HCT116 (cell line): Measurements from ENCODE around the gene DGAT2L6. TPM values are rescaled to one million over a fixed set of nuclear protein-coding genes. Genes with fewer than 3 reads are reported as not detected.

ENCODE experiments used
- ATAC-seq: fragments of 200-7000 bp; cut with Tn5 transposase; 2 replicates; pipeline ENCODE4 v1.9.1; 2020; ENCODE audit warnings: mild to moderate bottlenecking, moderate library complexity
- BruUV-seq: library from RNA; stranded (reverse); fragments of 400-500 nt; replicated peaks from 2 replicates; lab custom pipeline; 2021; lab: Mats Ljungman, UMichigan
- CTCF ChIA-PET: fragments of 300-600 bp; sonication (Branson Sonifier 250); formaldehyde crosslinking; loops from one replicate; lab custom pipeline; 2021; ENCODE audit warnings: antibody characterized with exemption; lab: Charles Lee
- POLR2A ChIA-PET: fragments of 300-600, 350-600 bp; sonication (Branson Sonifier 250); formaldehyde crosslinking; loops from one replicate; lab custom pipeline; 2021; ENCODE audit warnings: antibody characterized with exemption; lab: Charles Lee
- RAD21 ChIA-PET, 2 experiments: fragments of 300-600 bp; sonication (Branson Sonifier 250); formaldehyde crosslinking; loops; one replicate each; lab custom pipeline; 2023; ENCODE audit warnings: low total read pairs in 2 of 2; ENCODE audit not compliant: uncharacterized antibody in 2 of 2, unreplicated experiment in 2 of 2, low non-redundant PET in 1 of 2; lab: Charles Lee
- DNase-seq: peaks from one replicate; pipeline ENCODE4 v3.0.0-alpha.2; 2010; ENCODE audit warnings: low read depth, low spot score
- H2AFZ ChIP-seq: fragments of 200-600 bp; shearing (Covaris generic), sonication (generic); 2 replicates; pipeline ENCODE4 v1.6.1; 2017; ENCODE audit warnings: low read depth, mixed run types, mixed read lengths, antibody characterized with exemption, low read length; ENCODE audit not compliant: poor library complexity, severe bottlenecking
- H3K27ac ChIP-seq: 2 replicates; pipeline ENCODE4 v1.5.1; 2012; ENCODE audit warnings: low read depth, low read length
- H3K27me3 ChIP-seq: fragments of 200-600 bp; sonication (generic); 2 replicates; pipeline ENCODE4 v1.6.1; 2016; ENCODE audit warnings: mixed run types, low read length, mixed read lengths; ENCODE audit not compliant: insufficient read depth
- H3K36me3 ChIP-seq, 2 experiments: fragments of 200-500 bp in 1 of 2; fragments of 200-600 bp in 1 of 2; sonication (Bioruptor generic) in 1 of 2; sonication (generic) in 1 of 2; 2 replicates each; pipeline versions ENCODE4 v1.5.1 to v1.6.1; 2014 to 2016; ENCODE audit warnings: low read length in 2 of 2, inconsistent platforms in 1 of 2, mixed read lengths in 1 of 2, mixed run types in 1 of 2; ENCODE audit not compliant: insufficient read depth in 2 of 2, control insufficient read depth in 1 of 2
- H3K4me1 ChIP-seq, 2 experiments: fragments of 200-600 bp in 1 of 2; sonication (generic) in 1 of 2; 2 replicates each; pipeline versions ENCODE4 v1.5.1 to v1.6.1; 2012 to 2017; ENCODE audit warnings: low read length in 2 of 2, inconsistent platforms in 1 of 2, mild to moderate bottlenecking in 1 of 2, mixed read lengths in 1 of 2, mixed run types in 1 of 2, moderate library complexity in 1 of 2; ENCODE audit not compliant: insufficient read depth in 2 of 2, control insufficient read depth in 1 of 2
- H3K4me2 ChIP-seq: fragments of 200-600 bp; sonication (generic); 2 replicates; pipeline ENCODE4 v1.6.1; 2017; ENCODE audit warnings: mixed run types, low read length, mixed read lengths
- H3K4me3 ChIP-seq, 2 experiments: fragments of 200-600 bp in 1 of 2; sonication (generic) in 1 of 2; replicated peaks in 1 of 2; 2 replicates each; pipeline ENCODE4 v1.5.1; 2011 to 2016; ENCODE audit warnings: low read length in 2 of 2, control low read depth in 1 of 2, low read depth in 1 of 2, mild to moderate bottlenecking in 1 of 2, mixed read lengths in 1 of 2, mixed run types in 1 of 2
- H3K79me2 ChIP-seq: fragments of 200-600 bp; sonication (generic); 2 replicates; pipeline ENCODE4 v1.6.1; 2017; ENCODE audit warnings: mild to moderate bottlenecking, mixed run types, low read length, moderate library complexity, mixed read lengths; ENCODE audit not compliant: insufficient read depth
- H3K9ac ChIP-seq: fragments of 200-600 bp; sonication (generic); 2 replicates; pipeline ENCODE4 v1.6.1; 2016; ENCODE audit warnings: low read length, mixed read lengths
- H3K9me2 ChIP-seq: fragments of 200-600 bp; sonication (generic), shearing (Covaris generic); 2 replicates; pipeline ENCODE4 v1.6.1; 2017; ENCODE audit warnings: mixed run types, mild to moderate bottlenecking, moderate library complexity; ENCODE audit not compliant: insufficient read depth
- H3K9me3 ChIP-seq, 2 experiments: fragments of 200-500 bp in 1 of 2; fragments of 200-600 bp in 1 of 2; sonication (Bioruptor generic) in 1 of 2; sonication (generic) in 1 of 2; 2 replicates each; pipeline ENCODE4 v1.6.1; 2014 to 2017; ENCODE audit warnings: low read length in 2 of 2, mixed read lengths in 2 of 2, inconsistent platforms in 1 of 2, low read depth in 1 of 2, mild to moderate bottlenecking in 1 of 2, mixed run types in 1 of 2, moderate library complexity in 1 of 2; ENCODE audit not compliant: control insufficient read depth in 1 of 2, insufficient read depth in 1 of 2
- H4K20me1 ChIP-seq: fragments of 200-600 bp; sonication (generic), shearing (Covaris generic); 2 replicates; pipeline ENCODE4 v1.6.1; 2017; ENCODE audit warnings: mixed run types, mild to moderate bottlenecking, moderate library complexity; ENCODE audit not compliant: insufficient read depth
- CBX3 ChIP-seq: IDR thresholded peaks from 2 replicates; pipeline ENCODE4 v1.6.1; 2012; ENCODE audit warnings: low read depth
- CEBPB ChIP-seq: IDR thresholded peaks from 2 replicates; pipeline ENCODE4 v1.6.1; 2012; ENCODE audit warnings: low read depth
- CTCF ChIP-seq, 3 experiments: fragments of 200-600 bp in 1 of 3; sonication (generic) in 1 of 3; IDR thresholded peaks in 2 of 3; conservative IDR thresholded peaks in 1 of 3; 2 replicates each; pipeline ENCODE4 v1.5.1; 2012 to 2017; ENCODE audit warnings: low read depth in 2 of 3, low read length in 2 of 3, antibody characterized with exemption in 1 of 3, borderline replicate concordance in 1 of 3, control low read depth in 1 of 3, mild to moderate bottlenecking in 1 of 3, mixed read lengths in 1 of 3, mixed run types in 1 of 3, moderate library complexity in 1 of 3; ENCODE audit not compliant: insufficient read depth in 1 of 3
- ELF1 ChIP-seq: IDR thresholded peaks from 2 replicates; pipeline ENCODE4 v1.6.1; 2012; ENCODE audit warnings: low read depth, borderline replicate concordance
- EZH2 ChIP-seq: fragments of 200-600 bp; sonication (generic); IDR thresholded peaks from 2 replicates; pipeline ENCODE4 v1.6.1; 2017; ENCODE audit warnings: antibody characterized with exemption, mixed run types
- FOSL1 ChIP-seq: IDR thresholded peaks from 2 replicates; pipeline ENCODE4 v1.6.1; 2012; ENCODE audit warnings: low read depth
- JUND ChIP-seq: IDR thresholded peaks from 2 replicates; pipeline ENCODE4 v1.6.1; 2012
- MAX ChIP-seq: IDR thresholded peaks from 2 replicates; pipeline ENCODE4 v1.6.1; 2012
- POLR2A ChIP-seq: IDR thresholded peaks from 2 replicates; pipeline ENCODE4 v1.7.0; 2011; ENCODE audit warnings: borderline replicate concordance; ENCODE audit not compliant: insufficient read depth, insufficient read length; ENCODE audit errors: extremely low read depth
- POLR2AphosphoS5 ChIP-seq: IDR thresholded peaks from 2 replicates; pipeline ENCODE4 v1.6.1; 2011; ENCODE audit warnings: mild to moderate bottlenecking, low read depth, low read length, moderate library complexity
- RAD21 ChIP-seq: IDR thresholded peaks from 2 replicates; pipeline ENCODE4 v1.6.1; 2012; ENCODE audit warnings: low read depth, mild to moderate bottlenecking
- REST ChIP-seq: IDR thresholded peaks from 2 replicates; pipeline ENCODE4 v1.6.1; 2012; ENCODE audit warnings: low read depth
- SIN3A ChIP-seq: IDR thresholded peaks from 2 replicates; pipeline ENCODE4 v1.6.1; 2012; ENCODE audit warnings: low read depth
- SP1 ChIP-seq: IDR thresholded peaks from 2 replicates; pipeline ENCODE4 v1.6.1; 2012; ENCODE audit warnings: low read depth
- TCF7L2 ChIP-seq: IDR thresholded peaks from 2 replicates; pipeline ENCODE4 v1.7.0; 2011; ENCODE audit warnings: borderline replicate concordance, inconsistent platforms; ENCODE audit not compliant: insufficient read depth, insufficient read length; ENCODE audit errors: extremely low read depth
- YY1 ChIP-seq: IDR thresholded peaks from 2 replicates; pipeline ENCODE4 v1.6.1; 2011; ENCODE audit warnings: low read length, low read depth, moderate library complexity, mild to moderate bottlenecking; ENCODE audit not compliant: insufficient replicate concordance; ENCODE audit errors: extremely low read depth
- ZBTB33 ChIP-seq: IDR thresholded peaks from 2 replicates; pipeline ENCODE4 v1.6.1; 2011; ENCODE audit warnings: mild to moderate bottlenecking, low read length, moderate library complexity; ENCODE audit not compliant: insufficient replicate concordance; ENCODE audit errors: extremely low read depth
- ZFX ChIP-seq: fragments of 450-650 bp; IDR thresholded peaks from 2 replicates; pipeline ENCODE4 v1.6.1; 2017
- ZNF274 ChIP-seq: fragments of 200-500 bp; sonication (Bioruptor generic); IDR thresholded peaks from 2 replicates; pipeline ENCODE4 v1.6.1; 2014; ENCODE audit warnings: mild to moderate bottlenecking, low read depth, low read length, inconsistent platforms
- intact Hi-C: fragments of 100-400 bp; cut with micrococcal nuclease; formaldehyde crosslinking; loops from 2 replicates; pipeline ENCODE4 v1.10.0; 2022
- total RNA-seq: library from RNA; stranded (reverse); gene quantifications from one replicate; pipeline ENCODE4 v1.2.1, GENCODE V29; 2021; ENCODE audit not compliant: unreplicated experiment

Gene DGAT2L6
- total RNA-seq, 1 experiment from 2014 or later, result not detected

- Histone ChIP-seq H3K9me2 (no peaks in the 10 kb centered on the region), H3K27ac (no peak overlapping the region), H3K36me3 (no peaks in the 10 kb centered on the region), H3K4me1 (peaks cover 16 to 46% of the 10 kb centered on the region in 2 experiments), H3K9me3 (no peaks in the 10 kb centered on the region), H3K9ac (no peak overlapping the region), H3K27me3 (no peaks in the 10 kb centered on the region), H4K20me1 (no peaks in the 10 kb centered on the region), H3K79me2 (no peaks in the 10 kb centered on the region), H3K4me3 (no peak overlapping the region), H3K4me2 (no peak overlapping the region), H2AFZ (no peak overlapping the region)
- ChIA-PET POLR2A (no interaction called here), RAD21 (no interaction called here), CTCF (no interaction called here)
- ATAC-seq (no peak), DNase-seq (no peak)
- TF ChIP-seq SP1 (no peak), EZH2 (no peak), POLR2A (no peak), CTCF (IDR thresholded peaks at IDR 0.05 in 2 of 3, conservative IDR thresholded peaks at IDR 0.05 in 1 of 3; ENCODE audit: borderline replicate concordance in 1 of 3, insufficient read depth in 1 of 3, low read depth in 2 of 3, low read length in 2 of 3) (no peak), SIN3A (no peak), CEBPB (no peak), RAD21 (no peak), YY1 (no peak), POLR2AphosphoS5 (no peak), TCF7L2 (no peak), ZNF274 (no peak), MAX (no peak), ZFX (no peak), CBX3 (no peak), JUND (no peak), REST (no peak), ZBTB33 (no peak), FOSL1 (no peak), ELF1 (no peak)
- BruUV-seq, result no TSS peak
- intact Hi-C loops, result no loop called here
Observed at GRCh38 chrX:70252491-70252890, 75.2 kb downstream of the DGAT2L6 start.
